Fibroblast of the aortic adventitia (primary cell): ENCODE measurements around the gene CKB. TPM values are rescaled to one million over a fixed set of nuclear protein-coding genes. Genes with fewer than 3 reads are reported as not detected.

Source experiments
- DNase-seq: peaks from one replicate; pipeline ENCODE4 v3.0.0-alpha.2; 2010; ENCODE audit warnings: low read depth
- H3K4me3 ChIP-seq: 2 replicates; pipeline ENCODE4 v1.5.1; 2011; ENCODE audit warnings: low read depth, mild to moderate bottlenecking, control low read depth, low read length, moderate library complexity
- total RNA-seq: library from RNA; depleted of rRNA; stranded (reverse); fragments of >200 nt; gene quantifications from 2 replicates; pipeline ENCODE4 v1.2.3, GENCODE V29; 2012; ENCODE audit warnings: low replicate concordance
- TF ChIP-seq, protein P1 (sequence below): IDR thresholded peaks from 2 replicates; pipeline ENCODE4 v1.5.1; 2011; ENCODE audit warnings: mild to moderate bottlenecking, low read length, control low read depth, inconsistent platforms; ENCODE audit not compliant: insufficient read depth

CKB gene
- total RNA-seq, 1 donor: 17.6 TPM

DNA sequence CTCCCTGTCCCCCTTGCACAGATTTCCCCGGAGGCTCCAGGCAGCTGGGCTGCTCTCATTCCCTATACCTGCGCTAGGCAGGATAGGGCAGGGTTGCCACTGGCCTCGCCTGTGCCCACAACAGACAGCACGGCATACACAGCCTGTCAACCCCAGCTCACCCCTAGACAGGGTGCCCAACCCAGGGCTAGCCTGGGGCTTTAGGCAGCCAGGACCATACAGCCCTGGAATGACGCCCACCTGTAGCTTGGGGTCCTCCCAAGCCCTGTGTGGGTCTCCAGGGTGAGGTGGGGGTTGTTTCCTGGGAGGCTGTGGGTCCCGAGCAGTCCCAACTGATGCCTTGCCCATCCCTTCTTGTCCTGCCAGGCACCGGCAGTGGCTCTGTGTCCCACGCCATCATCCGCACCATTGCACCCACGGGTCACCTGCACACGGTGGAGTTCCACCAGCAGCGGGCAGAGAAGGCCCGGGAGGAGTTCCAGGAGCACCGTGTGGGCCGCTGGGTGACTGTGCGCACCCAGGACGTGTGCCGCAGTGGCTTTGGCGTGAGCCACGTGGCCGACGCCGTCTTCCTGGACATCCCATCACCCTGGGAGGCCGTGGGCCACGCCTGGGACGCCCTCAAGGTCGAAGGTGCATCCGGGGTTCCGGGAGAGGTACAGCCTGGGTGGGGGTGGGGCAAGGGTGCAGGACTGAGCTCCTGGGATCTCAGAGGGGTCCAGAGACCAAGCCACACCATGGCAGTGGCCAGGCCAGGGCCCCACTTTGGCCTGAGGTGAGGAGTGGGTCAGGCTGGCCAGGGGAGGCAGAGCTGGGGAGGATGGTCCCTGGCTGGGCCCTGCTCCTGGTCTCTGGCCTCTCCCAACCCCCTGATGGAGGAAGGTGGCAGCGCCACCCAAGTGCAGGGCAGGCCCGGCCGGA is 9.8 kb upstream of the CKB start:
- no peak overlapping the region for H3K4me3 ChIP-seq
- TF ChIP-seq, protein P1, sequence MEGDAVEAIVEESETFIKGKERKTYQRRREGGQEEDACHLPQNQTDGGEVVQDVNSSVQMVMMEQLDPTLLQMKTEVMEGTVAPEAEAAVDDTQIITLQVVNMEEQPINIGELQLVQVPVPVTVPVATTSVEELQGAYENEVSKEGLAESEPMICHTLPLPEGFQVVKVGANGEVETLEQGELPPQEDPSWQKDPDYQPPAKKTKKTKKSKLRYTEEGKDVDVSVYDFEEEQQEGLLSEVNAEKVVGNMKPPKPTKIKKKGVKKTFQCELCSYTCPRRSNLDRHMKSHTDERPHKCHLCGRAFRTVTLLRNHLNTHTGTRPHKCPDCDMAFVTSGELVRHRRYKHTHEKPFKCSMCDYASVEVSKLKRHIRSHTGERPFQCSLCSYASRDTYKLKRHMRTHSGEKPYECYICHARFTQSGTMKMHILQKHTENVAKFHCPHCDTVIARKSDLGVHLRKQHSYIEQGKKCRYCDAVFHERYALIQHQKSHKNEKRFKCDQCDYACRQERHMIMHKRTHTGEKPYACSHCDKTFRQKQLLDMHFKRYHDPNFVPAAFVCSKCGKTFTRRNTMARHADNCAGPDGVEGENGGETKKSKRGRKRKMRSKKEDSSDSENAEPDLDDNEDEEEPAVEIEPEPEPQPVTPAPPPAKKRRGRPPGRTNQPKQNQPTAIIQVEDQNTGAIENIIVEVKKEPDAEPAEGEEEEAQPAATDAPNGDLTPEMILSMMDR: no peak
- no peak for DNase-seq

GRCh38 chr14:103531421-103532215 is 9.0 kb upstream of the CKB start:
- no peak for DNase-seq
- TF ChIP-seq, protein P1: no peak
- no peak overlapping the region for H3K4me3 ChIP-seq

DNA sequence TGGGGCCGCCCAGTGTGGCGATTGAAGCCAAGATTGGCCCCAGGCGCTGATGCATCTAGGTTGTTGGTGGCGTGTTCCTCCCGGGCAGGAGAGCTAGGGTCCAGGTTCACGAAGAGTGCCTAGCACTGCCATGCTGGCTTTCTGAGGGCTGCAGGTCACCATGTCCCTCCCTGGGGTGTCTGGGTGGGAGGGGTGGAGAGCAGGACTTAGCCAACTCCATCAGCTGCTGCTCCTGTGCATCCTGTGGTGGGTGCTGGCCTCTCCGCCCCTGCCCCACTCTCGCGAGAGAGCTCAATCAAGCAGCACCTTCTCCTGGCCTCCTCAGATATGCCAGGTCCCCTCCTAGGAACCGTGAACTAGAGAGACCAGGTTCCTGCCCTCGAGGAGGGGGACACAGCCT is 8.2 kb upstream of the CKB start:
- TF ChIP-seq, protein P1: no peak
- no peak for DNase-seq
- H3K4me3 ChIP-seq: no peak overlapping the region

GRCh38 chr14:103530390-103530789 is 7.8 kb upstream of the CKB start:
- TF ChIP-seq, protein P1: no peak
- H3K4me3 ChIP-seq: peak overlapping the region; percentile 96
- DNase-seq: no peak

GRCh38 chr14:103529383-103530365 is 7.0 kb upstream of the CKB start:
- DNase-seq: no peak
- TF ChIP-seq, protein P1: no peak

More at GRCh38 chr14:103529383-103530365, 7.0 kb upstream of the CKB start:
- H3K4me3 ChIP-seq: peak overlapping the region; percentile 96
